Measurements from ENCODE around the gene TMEM179.

GRCh38 chr14:104640681-104641080, 36.1 kb upstream of the TMEM179 start:
- TF ChIP-seq, protein P1, sequence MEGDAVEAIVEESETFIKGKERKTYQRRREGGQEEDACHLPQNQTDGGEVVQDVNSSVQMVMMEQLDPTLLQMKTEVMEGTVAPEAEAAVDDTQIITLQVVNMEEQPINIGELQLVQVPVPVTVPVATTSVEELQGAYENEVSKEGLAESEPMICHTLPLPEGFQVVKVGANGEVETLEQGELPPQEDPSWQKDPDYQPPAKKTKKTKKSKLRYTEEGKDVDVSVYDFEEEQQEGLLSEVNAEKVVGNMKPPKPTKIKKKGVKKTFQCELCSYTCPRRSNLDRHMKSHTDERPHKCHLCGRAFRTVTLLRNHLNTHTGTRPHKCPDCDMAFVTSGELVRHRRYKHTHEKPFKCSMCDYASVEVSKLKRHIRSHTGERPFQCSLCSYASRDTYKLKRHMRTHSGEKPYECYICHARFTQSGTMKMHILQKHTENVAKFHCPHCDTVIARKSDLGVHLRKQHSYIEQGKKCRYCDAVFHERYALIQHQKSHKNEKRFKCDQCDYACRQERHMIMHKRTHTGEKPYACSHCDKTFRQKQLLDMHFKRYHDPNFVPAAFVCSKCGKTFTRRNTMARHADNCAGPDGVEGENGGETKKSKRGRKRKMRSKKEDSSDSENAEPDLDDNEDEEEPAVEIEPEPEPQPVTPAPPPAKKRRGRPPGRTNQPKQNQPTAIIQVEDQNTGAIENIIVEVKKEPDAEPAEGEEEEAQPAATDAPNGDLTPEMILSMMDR (IDR thresholded peaks at IDR 0.05; ENCODE audit: low read depth, low read length), result no peak
- TF ChIP-seq POLR2A (IDR thresholded peaks at IDR 0.05; ENCODE audit: extremely low read depth, insufficient read length), result no peak
